ENCODE measurements around the gene ENAM. TPM values are rescaled to one million over a fixed set of nuclear protein-coding genes. Genes with fewer than 3 reads are reported as not detected.

Gene ENAM, protein sequence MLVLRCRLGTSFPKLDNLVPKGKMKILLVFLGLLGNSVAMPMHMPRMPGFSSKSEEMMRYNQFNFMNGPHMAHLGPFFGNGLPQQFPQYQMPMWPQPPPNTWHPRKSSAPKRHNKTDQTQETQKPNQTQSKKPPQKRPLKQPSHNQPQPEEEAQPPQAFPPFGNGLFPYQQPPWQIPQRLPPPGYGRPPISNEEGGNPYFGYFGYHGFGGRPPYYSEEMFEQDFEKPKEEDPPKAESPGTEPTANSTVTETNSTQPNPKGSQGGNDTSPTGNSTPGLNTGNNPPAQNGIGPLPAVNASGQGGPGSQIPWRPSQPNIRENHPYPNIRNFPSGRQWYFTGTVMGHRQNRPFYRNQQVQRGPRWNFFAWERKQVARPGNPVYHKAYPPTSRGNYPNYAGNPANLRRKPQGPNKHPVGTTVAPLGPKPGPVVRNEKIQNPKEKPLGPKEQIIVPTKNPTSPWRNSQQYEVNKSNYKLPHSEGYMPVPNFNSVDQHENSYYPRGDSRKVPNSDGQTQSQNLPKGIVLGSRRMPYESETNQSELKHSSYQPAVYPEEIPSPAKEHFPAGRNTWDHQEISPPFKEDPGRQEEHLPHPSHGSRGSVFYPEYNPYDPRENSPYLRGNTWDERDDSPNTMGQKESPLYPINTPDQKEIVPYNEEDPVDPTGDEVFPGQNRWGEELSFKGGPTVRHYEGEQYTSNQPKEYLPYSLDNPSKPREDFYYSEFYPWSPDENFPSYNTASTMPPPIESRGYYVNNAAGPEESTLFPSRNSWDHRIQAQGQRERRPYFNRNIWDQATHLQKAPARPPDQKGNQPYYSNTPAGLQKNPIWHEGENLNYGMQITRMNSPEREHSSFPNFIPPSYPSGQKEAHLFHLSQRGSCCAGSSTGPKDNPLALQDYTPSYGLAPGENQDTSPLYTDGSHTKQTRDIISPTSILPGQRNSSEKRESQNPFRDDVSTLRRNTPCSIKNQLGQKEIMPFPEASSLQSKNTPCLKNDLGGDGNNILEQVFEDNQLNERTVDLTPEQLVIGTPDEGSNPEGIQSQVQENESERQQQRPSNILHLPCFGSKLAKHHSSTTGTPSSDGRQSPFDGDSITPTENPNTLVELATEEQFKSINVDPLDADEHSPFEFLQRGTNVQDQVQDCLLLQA
- total RNA-seq = not detected in 2 replicates

DNA sequence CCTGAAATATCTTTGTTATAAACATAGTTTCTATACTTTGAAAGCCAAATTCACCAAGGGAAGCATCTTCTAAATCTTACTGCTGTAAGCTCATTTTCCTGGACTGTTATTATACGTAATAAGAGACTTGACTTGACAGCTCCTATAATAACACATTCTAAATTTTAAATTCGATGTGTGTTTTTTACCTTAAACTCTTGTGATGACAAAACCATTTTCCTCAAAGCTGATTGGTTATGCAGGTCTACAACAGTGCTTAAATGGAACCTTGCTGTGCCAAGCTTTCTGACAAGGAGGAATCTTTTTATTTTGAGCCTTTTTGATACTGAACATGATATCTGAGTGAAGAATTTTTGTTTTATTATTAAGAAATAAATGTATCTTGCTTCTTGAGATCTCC is at the start of gene ENAM:
Gene ENAM, plus strand, starts transcription at position 301 of the 400 bp plus-strand sequence. CDS start 757 bp downstream, outside the sequence.
- no peak for DNase-seq (ENCODE audit: low read depth in 2 of 2)

DNA sequence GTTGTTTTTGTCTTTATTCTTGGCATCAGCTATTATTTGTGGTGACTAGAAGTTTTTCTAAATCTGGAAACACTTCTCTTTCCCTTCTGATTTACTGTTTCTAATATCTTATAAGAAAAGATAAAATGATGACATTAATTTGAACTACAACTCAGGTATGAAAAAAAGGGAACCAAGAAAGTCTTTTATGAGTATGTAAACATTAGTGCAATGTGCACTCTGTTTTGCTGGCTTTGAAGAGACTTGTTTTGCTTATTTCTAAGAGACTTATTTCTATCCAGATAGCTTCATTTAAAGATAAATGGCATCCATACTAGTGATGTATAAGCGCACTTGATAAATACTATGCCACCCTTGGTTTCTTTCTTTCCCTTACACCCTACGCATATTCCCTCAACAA is 46.6 kb upstream of the ENAM start:
- no peak for DNase-seq (ENCODE audit: low read depth in 2 of 2)

DNA sequence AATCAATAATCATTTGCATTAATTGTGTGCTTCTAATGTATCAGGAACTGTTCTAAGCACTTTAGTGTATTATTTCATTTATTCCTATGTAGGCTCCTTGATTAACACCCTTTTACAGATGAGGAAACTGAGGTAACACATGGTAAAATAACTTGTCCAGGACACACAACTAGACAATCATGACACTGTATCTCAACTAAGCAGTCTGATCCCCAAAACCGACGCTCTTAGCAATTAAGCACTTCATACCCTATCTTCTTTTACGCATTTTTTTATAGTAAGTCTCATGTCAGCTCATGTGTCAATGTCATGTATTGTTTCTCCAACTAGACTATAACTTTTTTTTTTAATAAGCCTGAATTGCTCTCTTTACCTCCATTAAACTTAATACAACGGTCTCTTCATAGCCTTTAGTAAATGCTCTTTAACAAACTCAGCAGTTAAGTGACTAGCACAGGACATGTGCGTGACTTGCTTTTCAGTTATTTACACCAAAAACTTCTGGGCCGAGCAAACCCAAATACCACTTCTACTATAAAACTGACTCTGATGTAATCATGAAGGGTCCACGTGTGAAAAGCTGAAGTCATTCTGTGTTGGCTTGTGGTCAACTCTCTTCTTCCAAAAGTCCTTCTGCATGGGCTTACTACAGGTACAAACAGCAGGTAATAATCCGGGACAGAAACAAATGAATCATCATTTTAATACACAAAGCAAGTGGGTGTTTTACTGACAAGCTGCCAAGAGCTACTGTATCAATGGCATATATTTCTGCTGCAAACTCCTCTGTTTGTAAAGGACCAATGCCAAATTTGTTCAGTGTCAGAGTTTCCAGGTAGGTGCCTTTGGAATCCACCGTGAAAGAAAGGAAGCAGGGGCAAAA is 44.4 kb upstream of the ENAM start:
- DNase-seq (ENCODE audit: low read depth in 2 of 2) = peak in 1 of 2 donors; percentile 88

DNA sequence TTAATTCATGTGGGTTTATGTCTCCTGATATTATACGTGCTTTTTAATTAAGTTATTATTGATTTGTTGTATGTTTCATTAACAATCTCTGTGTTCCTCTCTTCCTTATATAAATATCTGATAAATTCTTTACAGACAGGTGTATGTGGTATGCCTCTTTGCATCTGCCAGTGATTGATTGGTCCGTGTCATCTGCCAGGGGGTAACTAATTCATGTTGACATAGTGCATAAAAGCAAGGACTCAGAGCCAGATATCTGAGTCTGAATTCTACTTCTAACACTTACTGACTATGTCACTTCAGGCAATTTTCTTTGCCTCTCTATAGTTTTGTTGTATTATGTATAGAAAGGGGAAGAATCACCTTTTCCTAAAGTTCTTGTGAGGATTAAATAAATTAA is 41.7 kb upstream of the ENAM start:
- DNase-seq (ENCODE audit: low read depth in 2 of 2) = no peak

DNA sequence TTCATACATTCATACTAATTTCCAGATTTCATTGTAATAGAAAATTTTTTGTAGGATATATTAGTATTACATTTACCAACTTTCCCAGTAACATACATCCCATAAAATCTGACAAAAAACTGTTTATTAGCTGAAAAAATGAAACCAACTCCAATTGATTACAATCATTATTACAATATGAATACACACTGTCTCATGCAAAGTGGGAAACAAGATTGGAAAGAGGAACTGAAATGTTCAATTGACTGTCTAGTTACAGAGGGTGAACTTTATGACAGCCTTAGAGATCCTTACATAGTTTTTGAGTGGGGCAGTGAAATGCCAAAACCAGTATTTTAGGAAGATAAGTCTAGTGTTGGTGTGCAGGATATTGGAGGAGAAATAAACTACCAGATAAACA is 38.8 kb upstream of the ENAM start:
- DNase-seq (ENCODE audit: low read depth in 2 of 2) = no peak

DNA sequence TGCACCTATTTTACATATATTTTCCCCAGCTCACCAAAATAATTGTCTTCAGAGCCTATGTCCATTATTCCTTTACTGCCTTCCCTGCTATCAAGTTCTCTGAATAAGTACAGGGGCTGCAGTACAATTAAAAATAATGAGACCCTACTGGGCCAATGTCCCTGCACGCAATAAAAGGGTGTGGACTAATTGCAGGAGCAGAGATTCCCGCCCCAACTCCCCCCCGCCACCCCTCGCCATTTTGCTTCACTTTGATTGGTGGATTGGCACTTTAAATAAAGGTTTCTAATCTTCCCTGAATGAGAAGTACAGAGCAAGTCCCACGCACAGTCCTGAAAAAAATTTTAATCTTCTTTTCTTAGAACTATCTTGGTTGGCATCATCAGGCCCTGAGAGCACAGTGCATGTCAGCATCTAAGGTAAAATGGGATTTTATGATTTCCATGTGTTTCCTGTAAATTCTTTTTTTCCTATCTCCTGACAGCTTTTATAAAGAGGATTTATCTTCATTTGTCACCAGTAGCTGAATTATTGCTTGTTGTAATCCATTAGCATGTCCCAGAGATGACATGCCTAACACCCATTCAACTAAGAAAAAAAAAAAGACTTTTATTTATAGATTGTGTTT is 36.5 kb upstream of the ENAM start, which contains the start of gene AMBN:
Gene AMBN, plus strand, starts transcription at position 302 of the 628 bp plus-strand sequence. Its CDS starts 103 bp downstream, at position 405.
- DNase-seq (ENCODE audit: low read depth in 2 of 2) = no peak

DNA sequence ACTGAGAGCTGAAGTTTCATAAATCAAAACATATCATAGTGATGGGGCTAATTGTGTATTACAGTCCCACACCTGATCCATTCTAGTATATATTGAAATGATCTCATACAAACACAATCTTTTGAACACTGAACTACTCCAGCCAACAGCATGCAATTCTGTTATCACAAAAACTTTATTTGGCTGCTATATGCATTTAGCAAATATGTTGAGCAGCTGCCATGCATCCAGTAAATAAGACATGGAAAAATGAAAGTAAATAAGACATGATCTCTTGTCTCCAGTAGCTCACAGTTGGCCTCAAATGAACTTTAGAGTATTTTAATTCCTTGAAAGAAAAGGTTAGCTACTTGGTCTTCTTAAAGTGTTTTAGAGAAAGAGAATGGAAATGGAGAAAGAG is 34.3 kb upstream of the ENAM start:
- no peak for DNase-seq (ENCODE audit: low read depth in 2 of 2)

DNA sequence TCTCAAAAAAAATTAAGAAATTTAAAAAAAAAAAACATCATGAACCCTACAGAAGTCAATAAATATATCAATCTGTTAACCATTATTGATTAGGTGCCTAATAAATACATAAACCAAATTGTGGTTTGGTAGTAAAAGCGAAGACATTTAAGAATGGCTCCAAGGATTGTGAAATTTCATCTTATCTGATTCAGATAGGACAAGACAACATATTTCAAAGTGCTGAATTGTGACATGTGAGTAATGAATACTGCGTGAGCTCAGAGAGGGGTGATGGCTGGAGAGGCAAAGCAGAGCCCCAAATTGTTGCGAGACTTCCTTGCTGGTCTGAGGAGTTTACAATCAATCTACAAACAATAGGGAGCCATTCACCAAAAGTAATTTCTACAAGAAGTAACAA is 28.2 kb upstream of the ENAM start:
- no peak for DNase-seq (ENCODE audit: low read depth in 2 of 2)

DNA sequence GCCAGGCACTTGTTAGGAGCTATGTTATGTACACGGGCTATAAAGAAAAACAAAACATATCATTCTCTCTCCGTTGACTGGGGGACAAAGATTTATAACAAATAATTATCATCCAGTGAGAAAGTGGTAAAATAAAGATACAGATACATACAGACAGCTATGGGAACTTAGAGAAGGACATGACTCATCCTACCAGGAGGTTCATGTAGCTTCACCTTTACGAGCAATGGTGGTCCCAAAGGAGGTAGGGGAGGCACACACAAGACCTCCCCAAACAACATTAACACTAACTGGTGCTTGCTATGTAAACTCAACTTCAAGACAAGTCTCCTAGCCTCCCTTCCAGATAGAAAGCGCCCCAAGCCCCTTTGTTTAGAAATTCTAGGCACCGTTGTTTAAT is 27.6 kb upstream of the ENAM start:
- DNase-seq (ENCODE audit: low read depth in 2 of 2) = no peak

DNA sequence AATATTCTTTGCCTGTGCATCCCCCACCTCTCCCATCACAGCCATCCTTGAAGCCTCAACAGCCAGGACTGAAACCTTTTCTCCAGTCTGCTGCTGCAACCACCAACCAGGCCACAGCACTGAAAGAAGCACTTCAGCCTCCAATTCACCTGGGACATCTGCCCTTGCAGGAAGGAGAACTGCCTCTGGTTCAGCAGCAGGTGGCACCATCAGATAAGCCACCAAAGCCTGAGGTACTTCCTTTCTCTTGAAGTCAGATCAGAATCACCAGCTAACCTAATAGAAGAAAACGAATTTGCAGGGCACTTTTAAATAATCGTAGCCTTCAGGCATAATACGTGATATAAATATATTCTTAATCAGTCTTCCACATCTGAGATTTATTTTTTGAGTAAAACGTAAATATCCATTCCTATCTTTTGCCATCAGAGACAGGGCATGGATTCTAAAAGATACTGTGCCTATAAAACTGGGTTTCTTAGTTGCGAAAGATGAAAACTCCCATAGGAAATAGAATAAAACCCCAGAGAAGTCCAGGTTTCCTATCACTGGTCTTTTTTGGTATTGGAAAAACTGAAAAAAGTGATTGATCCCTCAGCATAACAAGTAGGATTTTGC is 27.0 kb upstream of the ENAM start:
- DNase-seq (ENCODE audit: low read depth in 2 of 2) = peak; percentile 71 to 76

DNA sequence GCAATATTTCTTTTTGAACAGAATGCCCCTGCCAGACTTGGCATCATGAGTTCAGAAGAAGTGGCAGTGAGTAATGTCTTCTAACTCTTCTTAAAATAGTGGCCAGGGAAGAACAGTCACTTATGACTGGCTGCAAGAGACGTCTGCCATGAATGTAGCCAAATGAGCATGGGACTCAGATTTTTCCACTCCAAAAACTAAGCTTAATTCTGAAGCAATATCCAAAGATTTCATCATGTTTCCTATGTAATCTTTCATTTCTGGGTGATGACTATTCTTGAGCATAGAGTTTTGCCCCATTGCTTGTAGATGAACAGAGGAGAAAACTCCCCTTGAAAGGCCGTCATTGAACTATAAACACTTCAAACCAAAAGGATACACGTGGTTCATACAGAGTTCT is 24.7 kb upstream of the ENAM start:
- no peak for DNase-seq (ENCODE audit: low read depth in 2 of 2)

DNA sequence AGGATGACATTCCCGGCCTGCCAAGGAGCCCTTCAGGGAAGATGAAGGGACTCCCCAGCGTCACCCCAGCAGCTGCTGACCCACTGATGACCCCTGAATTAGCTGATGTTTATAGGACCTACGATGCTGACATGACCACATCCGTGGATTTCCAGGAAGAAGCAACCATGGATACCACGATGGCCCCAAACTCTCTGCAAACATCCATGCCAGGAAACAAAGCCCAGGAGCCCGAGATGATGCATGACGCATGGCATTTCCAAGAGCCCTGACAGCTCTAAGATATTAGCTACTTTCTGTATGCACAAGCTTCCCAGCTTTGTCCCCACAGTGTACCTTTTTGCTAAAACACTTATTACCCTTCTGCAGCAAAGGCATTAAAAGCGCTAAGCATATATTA is 22.1 kb upstream of the ENAM start:
- DNase-seq (ENCODE audit: low read depth in 2 of 2) = peak in 1 of 2 donors; percentile 1

DNA sequence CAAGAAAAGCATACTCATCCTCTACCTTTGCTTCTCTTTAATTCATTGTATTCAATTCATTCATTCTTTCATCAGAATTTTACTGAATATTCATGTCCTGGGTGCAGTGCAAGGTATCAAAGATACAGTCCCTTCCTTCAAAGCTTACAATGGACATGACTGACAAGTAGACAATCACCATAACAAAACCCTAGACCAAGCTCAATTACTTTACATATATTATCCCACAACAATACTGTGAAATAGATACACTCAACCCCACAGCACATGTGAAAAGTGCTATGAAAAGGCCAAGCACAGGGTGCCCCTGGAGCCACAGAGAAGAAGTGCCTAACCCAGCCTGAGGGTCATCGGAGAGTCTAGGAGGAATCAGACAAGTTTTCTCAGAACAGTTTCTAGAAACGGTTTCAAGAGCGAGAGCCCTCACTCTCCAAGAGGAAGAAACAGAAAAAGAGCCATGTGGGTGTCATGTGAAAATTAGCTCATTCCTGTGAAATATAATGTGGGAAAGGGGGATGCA is 21.1 kb upstream of the ENAM start:
- DNase-seq (ENCODE audit: low read depth in 2 of 2) = no peak

DNA sequence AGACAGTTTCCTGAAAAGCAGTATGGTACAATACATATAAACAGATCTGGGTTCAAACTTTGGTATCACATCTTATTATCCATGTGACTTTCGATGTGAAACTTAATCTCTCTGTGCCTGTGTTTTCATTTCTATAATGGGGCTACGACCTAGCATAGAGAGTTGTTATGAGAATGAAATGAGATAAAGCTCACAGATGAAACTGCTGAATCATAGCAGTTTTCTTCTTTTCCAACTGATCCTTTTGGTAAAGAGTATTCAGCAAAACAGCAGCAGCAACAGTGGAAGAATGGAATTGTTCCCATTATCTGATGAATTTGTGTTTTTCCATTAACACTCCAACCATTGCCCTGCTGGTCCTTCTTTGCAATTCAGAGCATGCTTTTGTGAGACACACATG is 20.2 kb upstream of the ENAM start:
- DNase-seq (ENCODE audit: low read depth in 2 of 2) = no peak

DNA sequence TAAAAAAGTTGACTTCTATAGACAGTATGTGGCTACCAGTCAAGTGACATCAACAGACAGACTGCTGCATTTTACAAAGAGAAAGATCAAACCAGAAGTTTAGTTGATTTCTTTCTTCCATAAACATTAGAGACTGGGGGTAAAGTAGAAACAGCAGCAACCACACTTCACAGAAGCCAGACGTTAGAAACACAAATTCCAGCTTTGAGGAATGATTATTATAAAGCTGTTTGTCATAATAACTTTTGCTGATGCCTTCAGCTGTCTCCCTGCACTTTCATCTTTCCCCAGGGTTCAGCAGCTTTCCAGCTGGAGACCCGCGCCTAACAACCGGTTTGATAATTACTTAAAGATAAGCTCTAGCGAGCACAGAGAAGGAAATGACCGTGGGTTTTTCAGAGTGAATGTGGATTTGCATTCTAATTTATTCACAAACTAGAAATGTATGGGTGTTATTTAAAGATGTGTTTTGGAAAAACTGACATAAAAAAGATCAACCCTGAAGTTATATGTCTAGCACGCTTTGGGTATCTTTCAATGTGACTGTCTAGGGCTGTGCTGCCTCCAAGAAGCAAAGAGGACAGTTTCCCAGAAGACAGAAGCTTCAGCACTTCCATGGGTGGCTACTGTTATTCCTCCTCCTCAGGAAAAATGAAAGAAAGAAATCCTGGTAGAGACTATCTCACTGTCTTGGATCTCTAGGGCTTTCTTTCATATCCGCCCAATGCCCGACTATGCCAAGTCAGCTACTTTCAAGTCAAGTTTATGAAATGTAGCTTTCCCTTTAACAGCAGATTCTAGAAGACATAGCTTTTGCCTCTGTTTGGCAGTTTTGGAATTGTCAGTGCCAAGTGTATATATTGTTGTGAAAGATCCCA is 15.0 kb upstream of the ENAM start:
- DNase-seq (ENCODE audit: low read depth in 2 of 2) = no peak

DNA sequence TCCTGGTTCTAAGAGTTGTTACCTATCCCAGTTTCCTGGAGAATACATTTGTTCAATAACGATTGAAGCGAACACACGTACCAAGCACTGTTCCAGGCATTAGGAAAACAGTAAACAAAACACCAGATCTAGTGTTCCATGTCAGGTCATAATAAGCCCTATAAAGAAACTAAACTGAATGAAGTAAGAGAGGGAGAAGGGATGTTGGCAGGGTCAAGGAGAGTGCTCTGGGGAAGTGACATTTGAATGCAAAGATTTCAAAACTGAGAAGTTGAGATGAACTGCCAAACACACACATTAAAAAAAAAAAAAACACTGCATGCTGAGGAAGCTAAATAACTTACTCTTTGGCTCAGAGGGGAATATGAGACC is 14.4 kb upstream of the ENAM start:
- no peak for DNase-seq (ENCODE audit: low read depth in 2 of 2)

DNA sequence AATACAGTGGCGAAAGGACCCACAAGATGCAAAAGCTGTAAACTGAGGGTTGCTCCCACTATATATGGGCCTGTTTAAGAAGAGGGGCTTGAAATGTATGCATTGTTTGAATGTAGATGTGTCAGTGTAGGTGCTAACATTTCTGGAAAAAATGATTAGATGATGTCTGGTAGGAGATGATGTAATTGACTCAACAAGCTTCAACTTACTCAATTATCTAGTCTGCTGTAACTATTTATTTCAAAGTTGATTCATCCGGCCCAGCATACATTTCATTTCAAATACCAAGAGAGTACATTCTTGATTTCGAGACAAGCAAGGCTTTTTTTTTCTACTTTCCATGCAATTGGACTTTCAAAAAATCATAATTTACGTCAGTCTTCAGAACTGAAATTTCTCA is 9.3 kb upstream of the ENAM start:
- no peak for DNase-seq (ENCODE audit: low read depth in 2 of 2)

DNA sequence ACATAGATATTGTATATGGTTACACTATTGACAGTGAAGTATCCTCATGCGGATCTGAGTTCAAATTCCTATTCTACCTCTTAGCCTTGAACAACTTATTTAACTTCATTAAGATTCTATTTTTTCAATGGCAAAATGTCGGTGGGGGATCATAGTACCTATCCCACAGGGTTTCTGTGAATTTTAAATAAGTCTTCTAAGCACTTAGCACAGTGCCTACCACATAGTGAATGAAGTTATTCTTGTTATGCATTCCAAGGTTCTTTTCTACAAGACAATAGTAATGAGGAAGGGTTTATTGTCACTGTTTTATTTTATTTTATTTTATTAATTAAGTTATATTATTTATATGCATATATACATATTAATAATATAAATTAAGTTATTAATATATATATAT is 8.8 kb upstream of the ENAM start:
- DNase-seq (ENCODE audit: low read depth in 2 of 2) = no peak

DNA sequence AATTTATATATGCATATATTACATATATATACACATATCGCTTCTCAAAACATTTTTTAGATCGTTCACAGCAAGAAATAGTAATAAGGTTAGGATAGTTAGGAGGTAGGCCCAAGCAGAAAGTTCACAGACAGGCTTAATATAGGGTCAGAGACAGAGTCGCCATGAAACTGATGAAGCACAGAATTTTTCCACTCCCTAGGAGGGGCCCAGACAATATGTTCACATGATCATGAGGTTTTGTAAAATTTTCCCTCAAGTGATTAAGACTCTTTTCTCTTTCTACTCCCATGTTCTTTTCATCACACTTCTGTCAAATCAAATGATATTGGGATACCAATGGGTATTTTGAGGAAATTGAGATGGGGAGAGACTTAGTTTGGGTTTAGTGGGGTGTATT is 5.2 kb upstream of the ENAM start:
- DNase-seq (ENCODE audit: low read depth in 2 of 2) = no peak

Data from lung microvascular endothelial cell (primary cell).